Smooth muscle cell (in vitro differentiated cells): ENCODE measurements around the gene ADGRA1. TPM values are rescaled to one million over a fixed set of nuclear protein-coding genes. Genes with fewer than 3 reads are reported as not detected.
"Not testable (repeated sequence)": the region's sequence is repeated elsewhere in the genome, so short reads cannot be mapped to it uniquely, and the experiment has no call there.

Experiments used
- DNase-seq: peaks from one replicate; lab custom pipeline; 2025; ENCODE audit not compliant: unreplicated experiment; lab: John Stamatoyannopoulos, UW
- H2AFZ ChIP-seq: fragments of 200-600 bp; sonication (generic); 2 replicates; pipeline ENCODE4 v1.6.0; 2016; ENCODE audit warnings: antibody characterized with exemption, low read depth, mild to moderate bottlenecking
- H3F3A ChIP-seq: fragments of 200-600 bp; sonication (generic); 2 replicates; pipeline ENCODE4 v1.6.0; 2017; ENCODE audit warnings: antibody characterized with exemption, low read depth
- H3K27ac ChIP-seq: fragments of 200-600 bp; sonication (generic); 2 replicates; pipeline ENCODE4 v1.5.1; 2016; ENCODE audit warnings: low read depth, mild to moderate bottlenecking
- H3K27me3 ChIP-seq: fragments of 200-600 bp; sonication (generic); 2 replicates; pipeline ENCODE4 v1.6.1; 2016; ENCODE audit warnings: low read depth, mild to moderate bottlenecking
- H3K36me3 ChIP-seq: fragments of 200-600 bp; sonication (generic); 2 replicates; pipeline ENCODE4 v1.5.1; 2016; ENCODE audit warnings: low read depth
- H3K4me1 ChIP-seq: fragments of 200-600 bp; sonication (generic); 2 replicates; pipeline ENCODE4 v1.5.1; 2016; ENCODE audit warnings: low read depth
- H3K4me2 ChIP-seq: fragments of 200-600 bp; sonication (generic); 2 replicates; pipeline ENCODE4 v1.6.0; 2016; ENCODE audit warnings: mild to moderate bottlenecking
- H3K4me3 ChIP-seq: fragments of 200-600 bp; sonication (generic); 2 replicates; pipeline ENCODE4 v1.5.1; 2016; ENCODE audit warnings: mild to moderate bottlenecking
- H3K79me2 ChIP-seq: fragments of 200-600 bp; sonication (generic); 2 replicates; pipeline ENCODE4 v1.6.0; 2016; ENCODE audit warnings: low read depth, mild to moderate bottlenecking
- H3K9ac ChIP-seq: fragments of 200-600 bp; sonication (generic); 2 replicates; pipeline ENCODE4 v1.6.0; 2016; ENCODE audit warnings: low read depth
- H3K9me3 ChIP-seq: fragments of 200-600 bp; sonication (generic); replicated peaks from 2 replicates; pipeline ENCODE4 v1.5.1; 2016; ENCODE audit warnings: low read depth
- H4K20me1 ChIP-seq: fragments of 200-600 bp; sonication (generic); 2 replicates; pipeline ENCODE4 v1.6.0; 2016; ENCODE audit warnings: low read depth
- WGBS: methylation state at CpG from one replicate; pipeline ENCODE4 v1.1.7; 2016; ENCODE audit warnings: low lambda C conversion rate; 5-methylcytosine and 5-hydroxymethylcytosine counted together
- polyA plus RNA-seq: library from polyadenylated mRNA; unstranded; fragments of >200 nt; fragmentation: Nextera tagmentation; extraction: Ambion mirVana; gene quantifications from 2 replicates; pipeline ENCODE4 v1.2.1, GENCODE V29; 2016
- total RNA-seq: library from RNA; depleted of rRNA; stranded (reverse); fragments of >200 nt; gene quantifications from 2 replicates; pipeline ENCODE4 v1.2.3, GENCODE V29; 2014
- TF ChIP-seq, protein P1 (sequence below): fragments of 200-600 bp; sonication (generic); IDR thresholded peaks from 2 replicates; pipeline ENCODE4 v1.5.1; 2017; ENCODE audit warnings: borderline replicate concordance, mild to moderate bottlenecking, antibody characterized with exemption; ENCODE audit not compliant: insufficient read depth, poor library complexity, severe bottlenecking

Gene ADGRA1
- total and polyA plus RNA-seq, 2 experiments from 2014 or later: not detected

DNA sequence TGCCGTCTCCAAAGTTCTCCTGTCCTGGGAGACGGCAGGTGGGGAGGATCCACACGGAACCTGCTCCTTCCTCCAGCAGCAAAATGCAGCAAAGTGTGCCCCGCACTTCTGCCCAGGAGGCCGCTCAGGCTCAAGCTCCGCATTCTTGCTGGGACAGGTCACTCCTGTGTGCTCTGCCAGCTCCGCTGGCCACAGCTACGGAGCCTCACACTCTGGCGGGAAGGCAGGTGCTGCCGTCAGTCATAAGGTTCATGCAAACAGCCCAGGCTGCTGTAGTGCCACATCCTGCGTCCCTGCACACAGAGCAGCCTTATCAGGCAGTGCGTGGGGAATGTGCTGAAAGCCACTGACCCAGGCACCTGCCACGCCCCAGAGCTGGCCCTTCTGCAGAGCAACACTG is 22.4 kb downstream of the ADGRA1 start:
- 81% methylated on average over 13 of the region's 13 CpGs for WGBS
- H3K4me2 ChIP-seq: no peak overlapping the region

DNA sequence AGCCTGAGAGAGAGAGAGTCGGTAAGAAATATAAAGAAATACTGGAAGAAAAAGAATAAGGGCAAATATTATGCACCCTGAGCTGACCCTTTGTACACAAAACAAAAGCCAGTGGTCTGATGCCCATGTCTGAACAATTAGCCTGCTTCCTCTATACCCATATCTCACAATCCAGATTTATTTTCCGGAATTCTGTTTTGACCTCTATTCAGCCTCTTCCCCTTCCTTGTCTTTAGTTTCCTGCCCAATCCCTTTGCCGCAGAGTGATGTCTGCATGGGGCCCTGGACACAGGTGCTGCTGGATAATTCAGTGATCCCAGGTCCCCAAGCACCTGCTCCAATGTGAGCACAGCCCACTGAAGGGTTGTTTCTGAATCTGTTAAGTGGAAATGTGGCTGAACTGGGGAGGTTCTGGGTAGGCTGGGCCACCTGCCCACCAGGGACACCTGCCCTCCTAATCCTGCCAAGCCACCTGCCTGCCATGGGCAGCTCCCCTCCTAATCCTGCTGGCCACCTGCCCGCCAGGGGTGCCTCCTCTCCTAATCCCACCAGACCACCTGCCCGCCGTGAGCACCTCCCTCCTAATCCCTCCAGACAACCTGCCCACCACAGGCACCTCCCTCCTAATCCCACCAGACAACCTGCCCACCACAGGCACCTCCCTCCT is 23.0 kb downstream of the ADGRA1 start:
- H3K27ac ChIP-seq: no peak overlapping the region
- TF ChIP-seq, protein P1, sequence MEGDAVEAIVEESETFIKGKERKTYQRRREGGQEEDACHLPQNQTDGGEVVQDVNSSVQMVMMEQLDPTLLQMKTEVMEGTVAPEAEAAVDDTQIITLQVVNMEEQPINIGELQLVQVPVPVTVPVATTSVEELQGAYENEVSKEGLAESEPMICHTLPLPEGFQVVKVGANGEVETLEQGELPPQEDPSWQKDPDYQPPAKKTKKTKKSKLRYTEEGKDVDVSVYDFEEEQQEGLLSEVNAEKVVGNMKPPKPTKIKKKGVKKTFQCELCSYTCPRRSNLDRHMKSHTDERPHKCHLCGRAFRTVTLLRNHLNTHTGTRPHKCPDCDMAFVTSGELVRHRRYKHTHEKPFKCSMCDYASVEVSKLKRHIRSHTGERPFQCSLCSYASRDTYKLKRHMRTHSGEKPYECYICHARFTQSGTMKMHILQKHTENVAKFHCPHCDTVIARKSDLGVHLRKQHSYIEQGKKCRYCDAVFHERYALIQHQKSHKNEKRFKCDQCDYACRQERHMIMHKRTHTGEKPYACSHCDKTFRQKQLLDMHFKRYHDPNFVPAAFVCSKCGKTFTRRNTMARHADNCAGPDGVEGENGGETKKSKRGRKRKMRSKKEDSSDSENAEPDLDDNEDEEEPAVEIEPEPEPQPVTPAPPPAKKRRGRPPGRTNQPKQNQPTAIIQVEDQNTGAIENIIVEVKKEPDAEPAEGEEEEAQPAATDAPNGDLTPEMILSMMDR: no peak
- no peak overlapping the region for H3K4me3 ChIP-seq
- no peaks in the 10 kb centered on the region for H3K27me3 ChIP-seq
- peaks cover 7% of the 10 kb centered on the region for H3K9me3 ChIP-seq
- no peaks in the 10 kb centered on the region for H3K36me3 ChIP-seq
- H3K4me1 ChIP-seq: no peaks in the 10 kb centered on the region
- no peak for DNase-seq
- 90% methylated on average over 4 of the region's 6 CpGs for WGBS
- no peaks in the 10 kb centered on the region for H3F3A ChIP-seq
- H4K20me1 ChIP-seq: no peaks in the 10 kb centered on the region
- no peak overlapping the region for H3K9ac ChIP-seq
- no peak overlapping the region for H3K4me2 ChIP-seq
- H2AFZ ChIP-seq: no peak overlapping the region
- H3K79me2 ChIP-seq: no peaks in the 10 kb centered on the region

More for the DNA sequence above, 22.4 kb downstream of the ADGRA1 start:
- H3K27me3 ChIP-seq: no peaks in the 10 kb centered on the region
- no peak for DNase-seq
- no peak overlapping the region for H3K9ac ChIP-seq
- H3K79me2 ChIP-seq: no peaks in the 10 kb centered on the region
- H3K36me3 ChIP-seq: no peaks in the 10 kb centered on the region
- no peaks in the 10 kb centered on the region for H4K20me1 ChIP-seq
- H3F3A ChIP-seq: no peaks in the 10 kb centered on the region
- TF ChIP-seq, protein P1: no peak
- no peaks in the 10 kb centered on the region for H3K4me1 ChIP-seq
- no peak overlapping the region for H2AFZ ChIP-seq
- peaks cover 7% of the 10 kb centered on the region for H3K9me3 ChIP-seq
- no peak overlapping the region for H3K27ac ChIP-seq
- no peak overlapping the region for H3K4me3 ChIP-seq

DNA sequence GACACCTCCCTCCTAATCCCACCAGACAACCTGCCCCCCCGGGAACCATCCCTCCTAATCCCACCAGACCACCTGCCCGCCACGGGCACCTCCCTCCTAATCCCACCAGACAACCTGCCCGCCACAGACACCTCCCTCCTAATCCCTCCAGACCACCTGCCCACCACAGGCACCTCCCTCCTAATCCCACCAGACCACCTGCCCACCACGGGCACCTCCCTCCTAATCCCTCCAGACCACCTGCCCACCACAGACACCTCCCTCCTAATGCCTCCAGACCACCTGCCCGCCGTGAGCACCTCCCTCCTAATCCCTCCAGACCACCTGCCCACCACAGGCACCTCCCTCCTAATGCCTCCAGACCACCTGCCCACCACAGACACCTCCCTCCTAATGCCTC is 23.9 kb downstream of the ADGRA1 start:
- WGBS: 24% methylated on average over 5 of the region's 7 CpGs
- not testable (repeated sequence) for H4K20me1 ChIP-seq, H3K27ac ChIP-seq

DNA sequence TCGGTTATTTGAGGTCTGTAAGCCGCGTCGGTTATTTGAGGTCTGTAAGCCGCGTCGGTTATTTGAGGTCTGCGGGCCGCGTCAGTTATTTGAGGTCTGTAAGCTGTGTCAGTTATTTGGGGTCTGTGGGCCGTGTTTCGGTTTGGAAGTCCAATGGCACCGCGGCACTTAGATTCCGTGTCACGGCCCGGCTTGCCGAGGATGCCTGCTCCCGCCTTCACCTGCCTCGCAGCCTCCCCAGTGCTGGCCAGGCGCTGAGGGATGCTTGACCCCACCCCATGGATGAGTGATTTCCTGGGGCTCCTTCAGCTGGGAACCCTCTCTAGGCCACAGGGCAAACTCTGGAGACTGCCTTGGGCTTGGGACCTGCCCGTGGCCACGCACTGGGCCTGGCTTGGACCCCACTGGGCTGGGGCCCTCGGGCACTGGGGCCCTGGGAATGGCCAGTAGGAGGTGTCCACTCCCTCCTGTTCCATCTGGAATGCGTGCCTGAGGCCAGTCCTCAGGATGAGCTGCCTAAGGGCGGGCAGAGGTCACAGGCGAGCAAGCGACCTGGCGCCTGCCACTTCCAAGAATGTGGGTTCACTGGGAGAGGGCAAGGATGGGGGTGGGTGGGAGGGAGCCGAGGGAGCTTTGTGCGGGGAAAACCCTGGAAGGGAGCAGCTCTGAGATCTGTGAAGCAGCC is 25.6 kb downstream of the ADGRA1 start:
- Histone ChIP-seq H3K9me3 (no peaks in the 10 kb centered on the region), H3K9ac (no peak overlapping the region), H3F3A (no peaks in the 10 kb centered on the region), H3K4me2 (no peak overlapping the region), H3K4me3 (no peak overlapping the region), H3K36me3 (no peaks in the 10 kb centered on the region), H4K20me1 (no peaks in the 10 kb centered on the region), H3K4me1 (no peaks in the 10 kb centered on the region), H3K27me3 (no peaks in the 10 kb centered on the region), H3K79me2 (no peaks in the 10 kb centered on the region), H2AFZ (no peak overlapping the region), H3K27ac (no peak overlapping the region)
- no peak for DNase-seq
- 87% methylated on average over 25 of the region's 31 CpGs for WGBS
- TF ChIP-seq, protein P1: no peak

More for the DNA sequence above, 23.9 kb downstream of the ADGRA1 start:
- H3K36me3 ChIP-seq, H3K9me3 ChIP-seq, H3F3A ChIP-seq, DNase-seq, H3K4me3 ChIP-seq, H3K4me2 ChIP-seq, H3K4me1 ChIP-seq, H3K27me3 ChIP-seq, H3K79me2 ChIP-seq, H3K9ac ChIP-seq, H2AFZ ChIP-seq: not testable (repeated sequence)
